ENCODE data around the gene HOXA11. TPM values are rescaled to one million over a fixed set of nuclear protein-coding genes. Genes with fewer than 3 reads are reported as not detected.

HOXA11 gene
- total RNA-seq, 3 donors from 2014 or later (not counting 1 experiment from before 2014, with no cell fraction given) = not detected

- WGBS (ENCODE audit: insufficient coverage) = 39% methylated on average over 11 of the region's 11 CpGs
- Mint-ChIP-seq H3K36me3 (no peaks in the 10 kb centered on the region), H3K27me3 (ENCODE audit: low read depth in 2 of 2) (peaks cover 77 to 96% of the 10 kb centered on the region in 2 donors), H3K9me3 (no peaks in the 10 kb centered on the region), H3K4me1 (peaks cover 16 to 19% of the 10 kb centered on the region in 2 donors), H3K4me3 (no peak overlapping the region), H3K27ac (no peak overlapping the region)
- no peak overlapping the region for H3K4me3 ChIP-seq (ENCODE audit: low read length)
- H3K9me3 ChIP-seq (ENCODE audit: control insufficient read depth, insufficient read depth, low read length) = no peaks in the 10 kb centered on the region
- no peak overlapping the region for H3K27ac ChIP-seq (ENCODE audit: low read length)
- no peaks in the 10 kb centered on the region for H3K36me3 ChIP-seq (ENCODE audit: control insufficient read depth, insufficient read depth, low read length)
- no peak for TF ChIP-seq CTCF (IDR thresholded peaks at IDR 0.05)
- peaks cover 68% of the 10 kb centered on the region for H3K27me3 ChIP-seq (ENCODE audit: control insufficient read depth, insufficient read depth, low read length)
- no peak for DNase-seq
- no peak for ATAC-seq
- intact Hi-C loops (cut with micrococcal nuclease) = no loop called here
- H3K4me1 ChIP-seq (ENCODE audit: control insufficient read depth, insufficient read depth, low read length) = peaks cover 20% of the 10 kb centered on the region
These were observed 25.0 kb upstream of the HOXA11 start for GRCh38 chr7:27209933-27210440.

- Histone ChIP-seq H3K4me3 (ENCODE audit: low read length) (no peak overlapping the region), H3K4me1 (ENCODE audit: control insufficient read depth, insufficient read depth, low read length) (peaks cover 24% of the 10 kb centered on the region), H3K9me3 (ENCODE audit: control insufficient read depth, insufficient read depth, low read length) (no peaks in the 10 kb centered on the region), H3K36me3 (ENCODE audit: control insufficient read depth, insufficient read depth, low read length) (no peaks in the 10 kb centered on the region), H3K27me3 (ENCODE audit: control insufficient read depth, insufficient read depth, low read length) (peaks cover 73% of the 10 kb centered on the region), H3K27ac (ENCODE audit: low read length) (no peak overlapping the region)
- 78% methylated on average over 4 of the region's 4 CpGs for WGBS (ENCODE audit: insufficient coverage)
- ATAC-seq = no peak
- Mint-ChIP-seq H3K36me3 (no peaks in the 10 kb centered on the region), H3K27ac (no peak overlapping the region), H3K4me1 (peaks cover 21 to 23% of the 10 kb centered on the region in 2 donors), H3K9me3 (no peaks in the 10 kb centered on the region), H3K4me3 (no peak overlapping the region), H3K27me3 (ENCODE audit: low read depth in 2 of 2) (peaks cover 75 to 91% of the 10 kb centered on the region in 2 donors)
- DNase-seq = no peak
- TF ChIP-seq CTCF (IDR thresholded peaks at IDR 0.05) = no peak
- intact Hi-C loops (cut with micrococcal nuclease) = no loop called here
These were observed 24.0 kb upstream of the HOXA11 start for GRCh38 chr7:27208998-27209397.

- intact Hi-C loops (cut with micrococcal nuclease) = no loop called here
- H3K4me1 Mint-ChIP-seq = peaks cover 21 to 23% of the 10 kb centered on the region in 2 donors
- H3K36me3 Mint-ChIP-seq = no peaks in the 10 kb centered on the region
- peaks cover 25% of the 10 kb centered on the region for H3K4me1 ChIP-seq (ENCODE audit: control insufficient read depth, insufficient read depth, low read length)
- H3K27ac Mint-ChIP-seq = no peak overlapping the region
- peaks cover 76 to 93% of the 10 kb centered on the region in 2 donors for H3K27me3 Mint-ChIP-seq (ENCODE audit: low read depth in 2 of 2)
- peaks cover 71% of the 10 kb centered on the region for H3K27me3 ChIP-seq (ENCODE audit: control insufficient read depth, insufficient read depth, low read length)
- no peak for TF ChIP-seq CTCF (IDR thresholded peaks at IDR 0.05)
- no peak overlapping the region for H3K4me3 Mint-ChIP-seq
- no peaks in the 10 kb centered on the region for H3K36me3 ChIP-seq (ENCODE audit: control insufficient read depth, insufficient read depth, low read length)
- H3K9me3 ChIP-seq (ENCODE audit: control insufficient read depth, insufficient read depth, low read length) = no peaks in the 10 kb centered on the region
- H3K9me3 Mint-ChIP-seq = no peaks in the 10 kb centered on the region
- ATAC-seq (no peak), DNase-seq (no peak)
- 12% methylated on average over 4 of the region's 7 CpGs for WGBS (ENCODE audit: insufficient coverage)
- H3K4me3 ChIP-seq (ENCODE audit: low read length) = no peak overlapping the region
- no peak overlapping the region for H3K27ac ChIP-seq (ENCODE audit: low read length)
These were observed 22.4 kb upstream of the HOXA11 start for GRCh38 chr7:27207348-27207985.

Data from natural killer cell (primary cell).